WTC11 (cell line): ENCODE measurements around the gene ZNF605. TPM values are rescaled to one million over a fixed set of nuclear protein-coding genes. Genes with fewer than 3 reads are reported as not detected.

Experiments
- ATAC-seq: fragments of 200-7000 bp; cut with Tn5 transposase; 2 replicates; pipeline ENCODE4 v1.10.0; 2021; ENCODE audit warnings: mild to moderate bottlenecking, moderate library complexity
- CTCF ChIA-PET: fragments of 300-600 bp; sonication (Branson Sonifier 250); formaldehyde crosslinking; loops from one replicate; lab custom pipeline; 2021; ENCODE audit warnings: antibody characterized with exemption; lab: Charles Lee
- POLR2A ChIA-PET: fragments of 350-600 bp; sonication (Branson Sonifier 250); formaldehyde crosslinking; loops from one replicate; lab custom pipeline; 2021; ENCODE audit warnings: antibody characterized with exemption; lab: Charles Lee
- DNase-seq: peaks from one replicate; pipeline ENCODE4 v3.0.0; 2021; ENCODE audit warnings: low spot score
- H3K27ac Mint-ChIP-seq: 2 replicates; pipeline ENCODE4 v1.8.0; 2021; ENCODE audit warnings: mixed read lengths
- H3K27me3 Mint-ChIP-seq: 2 replicates; pipeline ENCODE4 v1.8.0; 2021; ENCODE audit warnings: low read depth, mild to moderate bottlenecking, moderate library complexity, mixed read lengths
- H3K36me3 Mint-ChIP-seq: 2 replicates; pipeline ENCODE4 v1.8.0; 2021; ENCODE audit warnings: mixed read lengths
- H3K4me1 Mint-ChIP-seq: 2 replicates; pipeline ENCODE4 v1.8.0; 2022; ENCODE audit warnings: mixed read lengths
- H3K4me3 Mint-ChIP-seq: 2 replicates; pipeline ENCODE4 v1.8.0; 2021; ENCODE audit warnings: mild to moderate bottlenecking, moderate library complexity, mixed read lengths
- H3K9me3 Mint-ChIP-seq: 2 replicates; pipeline ENCODE4 v1.8.0; 2021; ENCODE audit warnings: mixed read lengths
- ELF4 ChIP-seq: sonication (generic); formaldehyde crosslinking; IDR thresholded peaks from 2 replicates; pipeline ENCODE4 v1.8.1; 2022; ENCODE audit warnings: low read depth, mild to moderate bottlenecking, moderate library complexity, missing genetic modification reagents
- GRHL2 ChIP-seq: fragments of 250-450 bp; sonication (Bioruptor Pico); IDR thresholded peaks from 2 replicates; pipeline ENCODE4 v1.8.0; 2022; ENCODE audit warnings: mild to moderate bottlenecking, moderate library complexity; ENCODE audit not compliant: insufficient replicate concordance, severe bottlenecking
- JAZF1 ChIP-seq: fragments of 250-450 bp; sonication (Bioruptor Pico); IDR thresholded peaks from 2 replicates; pipeline ENCODE4 v1.9.0; 2021; ENCODE audit warnings: moderate library complexity, mild to moderate bottlenecking, inconsistent platforms
- MXD4 ChIP-seq: fragments of 250-450 bp; sonication (Bioruptor Pico); IDR thresholded peaks from 2 replicates; pipeline ENCODE4 v1.8.0; 2021; ENCODE audit warnings: mild to moderate bottlenecking, moderate library complexity, borderline replicate concordance
- MYBL2 ChIP-seq: sonication (generic); formaldehyde crosslinking; IDR thresholded peaks from 2 replicates; pipeline ENCODE4 v1.8.1; 2023; ENCODE audit warnings: mild to moderate bottlenecking, moderate library complexity, missing genetic modification reagents
- NR3C1 ChIP-seq: sonication (generic); formaldehyde crosslinking; conservative IDR thresholded peaks from 2 replicates; pipeline ENCODE4 v1.8.1; 2023; ENCODE audit warnings: low read depth, mild to moderate bottlenecking, missing genetic modification reagents
- SMAD3 ChIP-seq: sonication (generic); formaldehyde crosslinking; IDR thresholded peaks from 2 replicates; pipeline ENCODE4 v1.8.0; 2022; ENCODE audit warnings: missing genetic modification reagents, mild to moderate bottlenecking, borderline replicate concordance
- TCF7 ChIP-seq: sonication (generic); formaldehyde crosslinking; IDR thresholded peaks from 2 replicates; pipeline ENCODE4 v1.8.0; 2022; ENCODE audit warnings: mild to moderate bottlenecking, low read depth, missing genetic modification reagents, moderate library complexity
- TP53 ChIP-seq: sonication (generic); formaldehyde crosslinking; IDR thresholded peaks from 2 replicates; pipeline ENCODE4 v1.8.1; 2023; ENCODE audit warnings: mild to moderate bottlenecking, missing genetic modification reagents
- ZNF138 ChIP-seq: sonication (generic); formaldehyde crosslinking; conservative IDR thresholded peaks from 2 replicates; pipeline ENCODE4 v1.8.1; 2022; ENCODE audit warnings: mild to moderate bottlenecking, moderate library complexity, missing genetic modification reagents
- ZNF317 ChIP-seq: sonication (generic); formaldehyde crosslinking; IDR thresholded peaks from 2 replicates; pipeline ENCODE4 v1.8.1; 2023; ENCODE audit warnings: low read depth, mild to moderate bottlenecking, moderate library complexity, missing genetic modification reagents, borderline replicate concordance
- total RNA-seq: library from RNA; stranded (reverse); gene quantifications from 3 replicates; pipeline ENCODE4 v1.2.3, GENCODE V29; 2021
- TF ChIP-seq, protein P1 (sequence below): sonication (generic); formaldehyde crosslinking; IDR thresholded peaks from 2 replicates; pipeline ENCODE4 v1.8.0; 2022; ENCODE audit warnings: mild to moderate bottlenecking, missing genetic modification reagents
- TF ChIP-seq, protein P2 (sequence below): sonication (generic); formaldehyde crosslinking; IDR thresholded peaks from 2 replicates; pipeline ENCODE4 v1.8.1; 2023; ENCODE audit warnings: mild to moderate bottlenecking, missing genetic modification reagents
- TF ChIP-seq, protein P3 (sequence below): sonication (generic); formaldehyde crosslinking; IDR thresholded peaks from 2 replicates; pipeline ENCODE4 v1.8.1; 2023; ENCODE audit warnings: mild to moderate bottlenecking, missing genetic modification reagents
- TF ChIP-seq, protein P4 (sequence below): sonication (generic); formaldehyde crosslinking; conservative IDR thresholded peaks from 2 replicates; pipeline ENCODE4 v1.8.1; 2023; ENCODE audit warnings: mild to moderate bottlenecking, low read depth, missing genetic modification reagents, moderate library complexity
- TF ChIP-seq, protein P5 (sequence below): sonication (generic); formaldehyde crosslinking; IDR thresholded peaks from 2 replicates; pipeline ENCODE4 v1.8.1; 2023; ENCODE audit warnings: mild to moderate bottlenecking, missing genetic modification reagents, borderline replicate concordance
- TF ChIP-seq, protein P6 (sequence below): fragments of 250-450 bp; sonication (Bioruptor Pico); IDR thresholded peaks from 2 replicates; pipeline ENCODE4 v1.9.0; 2021; ENCODE audit warnings: mild to moderate bottlenecking
- TF ChIP-seq, protein P7 (sequence below): sonication (generic); formaldehyde crosslinking; IDR thresholded peaks from 2 replicates; pipeline ENCODE4 v1.8.1; 2023; ENCODE audit warnings: mild to moderate bottlenecking, missing genetic modification reagents, moderate library complexity
- TF ChIP-seq, protein P8 (sequence below): sonication (generic); formaldehyde crosslinking; IDR thresholded peaks from 2 replicates; pipeline ENCODE4 v1.8.0; 2023; ENCODE audit warnings: missing genetic modification reagents, mild to moderate bottlenecking, borderline replicate concordance

ZNF605 gene
- total RNA-seq, 1 experiment from 2014 or later, result 21.1 TPM

DNA sequence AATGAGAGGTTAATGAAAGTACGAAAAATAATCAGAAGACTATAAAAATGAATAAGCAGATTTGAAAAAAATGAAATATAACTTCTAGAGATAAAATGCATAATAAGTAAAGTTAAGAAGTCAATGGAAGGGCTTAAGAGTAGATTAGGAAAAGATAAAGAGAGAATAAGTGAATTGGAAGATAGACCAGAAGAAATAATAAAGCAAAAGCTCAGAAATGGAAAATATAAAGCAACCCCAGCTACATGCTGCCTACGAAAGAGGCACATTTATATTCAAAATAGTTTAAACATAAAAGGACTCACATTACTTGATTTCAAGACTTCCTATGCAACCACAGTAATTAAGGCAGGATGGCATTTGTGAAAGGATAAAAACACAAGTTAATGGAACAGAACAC lies 19.9 kb downstream of the ZNF605 start:
- Mint-ChIP-seq H3K4me1 (no peaks in the 10 kb centered on the region), H3K27me3 (peaks cover 3% of the 10 kb centered on the region; the same call in 1 of the 2 replicates), H3K36me3 (peaks cover 74% of the 10 kb centered on the region), H3K4me3 (no peak overlapping the region), H3K27ac (no peak overlapping the region), H3K9me3 (peaks cover 64% of the 10 kb centered on the region)
- CTCF ChIA-PET, result no interaction called here
- ATAC-seq (no peak), DNase-seq (no peak)
- TF ChIP-seq, protein P1, sequence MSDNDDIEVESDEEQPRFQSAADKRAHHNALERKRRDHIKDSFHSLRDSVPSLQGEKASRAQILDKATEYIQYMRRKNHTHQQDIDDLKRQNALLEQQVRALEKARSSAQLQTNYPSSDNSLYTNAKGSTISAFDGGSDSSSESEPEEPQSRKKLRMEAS (CRISPR knock-in tag), result no peak
- TF ChIP-seq, protein P2, sequence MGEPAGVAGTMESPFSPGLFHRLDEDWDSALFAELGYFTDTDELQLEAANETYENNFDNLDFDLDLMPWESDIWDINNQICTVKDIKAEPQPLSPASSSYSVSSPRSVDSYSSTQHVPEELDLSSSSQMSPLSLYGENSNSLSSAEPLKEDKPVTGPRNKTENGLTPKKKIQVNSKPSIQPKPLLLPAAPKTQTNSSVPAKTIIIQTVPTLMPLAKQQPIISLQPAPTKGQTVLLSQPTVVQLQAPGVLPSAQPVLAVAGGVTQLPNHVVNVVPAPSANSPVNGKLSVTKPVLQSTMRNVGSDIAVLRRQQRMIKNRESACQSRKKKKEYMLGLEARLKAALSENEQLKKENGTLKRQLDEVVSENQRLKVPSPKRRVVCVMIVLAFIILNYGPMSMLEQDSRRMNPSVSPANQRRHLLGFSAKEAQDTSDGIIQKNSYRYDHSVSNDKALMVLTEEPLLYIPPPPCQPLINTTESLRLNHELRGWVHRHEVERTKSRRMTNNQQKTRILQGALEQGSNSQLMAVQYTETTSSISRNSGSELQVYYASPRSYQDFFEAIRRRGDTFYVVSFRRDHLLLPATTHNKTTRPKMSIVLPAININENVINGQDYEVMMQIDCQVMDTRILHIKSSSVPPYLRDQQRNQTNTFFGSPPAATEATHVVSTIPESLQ (CRISPR knock-in tag), result no peak
- TF ChIP-seq, protein P3, sequence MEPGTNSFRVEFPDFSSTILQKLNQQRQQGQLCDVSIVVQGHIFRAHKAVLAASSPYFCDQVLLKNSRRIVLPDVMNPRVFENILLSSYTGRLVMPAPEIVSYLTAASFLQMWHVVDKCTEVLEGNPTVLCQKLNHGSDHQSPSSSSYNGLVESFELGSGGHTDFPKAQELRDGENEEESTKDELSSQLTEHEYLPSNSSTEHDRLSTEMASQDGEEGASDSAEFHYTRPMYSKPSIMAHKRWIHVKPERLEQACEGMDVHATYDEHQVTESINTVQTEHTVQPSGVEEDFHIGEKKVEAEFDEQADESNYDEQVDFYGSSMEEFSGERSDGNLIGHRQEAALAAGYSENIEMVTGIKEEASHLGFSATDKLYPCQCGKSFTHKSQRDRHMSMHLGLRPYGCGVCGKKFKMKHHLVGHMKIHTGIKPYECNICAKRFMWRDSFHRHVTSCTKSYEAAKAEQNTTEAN (CRISPR knock-in tag), result no peak
- TF ChIP-seq NR3C1 (CRISPR knock-in tag) (no peak), TP53 (no peak), ELF4 (CRISPR knock-in tag) (no peak), MXD4 (no peak), TCF7 (CRISPR knock-in tag) (no peak), ZNF317 (no peak)
- TF ChIP-seq, protein P4, sequence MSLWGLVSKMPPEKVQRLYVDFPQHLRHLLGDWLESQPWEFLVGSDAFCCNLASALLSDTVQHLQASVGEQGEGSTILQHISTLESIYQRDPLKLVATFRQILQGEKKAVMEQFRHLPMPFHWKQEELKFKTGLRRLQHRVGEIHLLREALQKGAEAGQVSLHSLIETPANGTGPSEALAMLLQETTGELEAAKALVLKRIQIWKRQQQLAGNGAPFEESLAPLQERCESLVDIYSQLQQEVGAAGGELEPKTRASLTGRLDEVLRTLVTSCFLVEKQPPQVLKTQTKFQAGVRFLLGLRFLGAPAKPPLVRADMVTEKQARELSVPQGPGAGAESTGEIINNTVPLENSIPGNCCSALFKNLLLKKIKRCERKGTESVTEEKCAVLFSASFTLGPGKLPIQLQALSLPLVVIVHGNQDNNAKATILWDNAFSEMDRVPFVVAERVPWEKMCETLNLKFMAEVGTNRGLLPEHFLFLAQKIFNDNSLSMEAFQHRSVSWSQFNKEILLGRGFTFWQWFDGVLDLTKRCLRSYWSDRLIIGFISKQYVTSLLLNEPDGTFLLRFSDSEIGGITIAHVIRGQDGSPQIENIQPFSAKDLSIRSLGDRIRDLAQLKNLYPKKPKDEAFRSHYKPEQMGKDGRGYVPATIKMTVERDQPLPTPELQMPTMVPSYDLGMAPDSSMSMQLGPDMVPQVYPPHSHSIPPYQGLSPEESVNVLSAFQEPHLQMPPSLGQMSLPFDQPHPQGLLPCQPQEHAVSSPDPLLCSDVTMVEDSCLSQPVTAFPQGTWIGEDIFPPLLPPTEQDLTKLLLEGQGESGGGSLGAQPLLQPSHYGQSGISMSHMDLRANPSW (CRISPR knock-in tag), result no peak
- TF ChIP-seq, protein P5, sequence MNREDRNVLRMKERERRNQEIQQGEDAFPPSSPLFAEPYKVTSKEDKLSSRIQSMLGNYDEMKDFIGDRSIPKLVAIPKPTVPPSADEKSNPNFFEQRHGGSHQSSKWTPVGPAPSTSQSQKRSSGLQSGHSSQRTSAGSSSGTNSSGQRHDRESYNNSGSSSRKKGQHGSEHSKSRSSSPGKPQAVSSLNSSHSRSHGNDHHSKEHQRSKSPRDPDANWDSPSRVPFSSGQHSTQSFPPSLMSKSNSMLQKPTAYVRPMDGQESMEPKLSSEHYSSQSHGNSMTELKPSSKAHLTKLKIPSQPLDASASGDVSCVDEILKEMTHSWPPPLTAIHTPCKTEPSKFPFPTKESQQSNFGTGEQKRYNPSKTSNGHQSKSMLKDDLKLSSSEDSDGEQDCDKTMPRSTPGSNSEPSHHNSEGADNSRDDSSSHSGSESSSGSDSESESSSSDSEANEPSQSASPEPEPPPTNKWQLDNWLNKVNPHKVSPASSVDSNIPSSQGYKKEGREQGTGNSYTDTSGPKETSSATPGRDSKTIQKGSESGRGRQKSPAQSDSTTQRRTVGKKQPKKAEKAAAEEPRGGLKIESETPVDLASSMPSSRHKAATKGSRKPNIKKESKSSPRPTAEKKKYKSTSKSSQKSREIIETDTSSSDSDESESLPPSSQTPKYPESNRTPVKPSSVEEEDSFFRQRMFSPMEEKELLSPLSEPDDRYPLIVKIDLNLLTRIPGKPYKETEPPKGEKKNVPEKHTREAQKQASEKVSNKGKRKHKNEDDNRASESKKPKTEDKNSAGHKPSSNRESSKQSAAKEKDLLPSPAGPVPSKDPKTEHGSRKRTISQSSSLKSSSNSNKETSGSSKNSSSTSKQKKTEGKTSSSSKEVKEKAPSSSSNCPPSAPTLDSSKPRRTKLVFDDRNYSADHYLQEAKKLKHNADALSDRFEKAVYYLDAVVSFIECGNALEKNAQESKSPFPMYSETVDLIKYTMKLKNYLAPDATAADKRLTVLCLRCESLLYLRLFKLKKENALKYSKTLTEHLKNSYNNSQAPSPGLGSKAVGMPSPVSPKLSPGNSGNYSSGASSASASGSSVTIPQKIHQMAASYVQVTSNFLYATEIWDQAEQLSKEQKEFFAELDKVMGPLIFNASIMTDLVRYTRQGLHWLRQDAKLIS (CRISPR knock-in tag), result no peak
- TF ChIP-seq, protein P6, sequence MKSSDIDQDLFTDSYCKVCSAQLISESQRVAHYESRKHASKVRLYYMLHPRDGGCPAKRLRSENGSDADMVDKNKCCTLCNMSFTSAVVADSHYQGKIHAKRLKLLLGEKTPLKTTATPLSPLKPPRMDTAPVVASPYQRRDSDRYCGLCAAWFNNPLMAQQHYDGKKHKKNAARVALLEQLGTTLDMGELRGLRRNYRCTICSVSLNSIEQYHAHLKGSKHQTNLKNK, result no peak
- TF ChIP-seq, protein P7, sequence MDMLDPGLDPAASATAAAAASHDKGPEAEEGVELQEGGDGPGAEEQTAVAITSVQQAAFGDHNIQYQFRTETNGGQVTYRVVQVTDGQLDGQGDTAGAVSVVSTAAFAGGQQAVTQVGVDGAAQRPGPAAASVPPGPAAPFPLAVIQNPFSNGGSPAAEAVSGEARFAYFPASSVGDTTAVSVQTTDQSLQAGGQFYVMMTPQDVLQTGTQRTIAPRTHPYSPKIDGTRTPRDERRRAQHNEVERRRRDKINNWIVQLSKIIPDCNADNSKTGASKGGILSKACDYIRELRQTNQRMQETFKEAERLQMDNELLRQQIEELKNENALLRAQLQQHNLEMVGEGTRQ, result no peak
- POLR2A ChIA-PET, result no interaction called here

DNA sequence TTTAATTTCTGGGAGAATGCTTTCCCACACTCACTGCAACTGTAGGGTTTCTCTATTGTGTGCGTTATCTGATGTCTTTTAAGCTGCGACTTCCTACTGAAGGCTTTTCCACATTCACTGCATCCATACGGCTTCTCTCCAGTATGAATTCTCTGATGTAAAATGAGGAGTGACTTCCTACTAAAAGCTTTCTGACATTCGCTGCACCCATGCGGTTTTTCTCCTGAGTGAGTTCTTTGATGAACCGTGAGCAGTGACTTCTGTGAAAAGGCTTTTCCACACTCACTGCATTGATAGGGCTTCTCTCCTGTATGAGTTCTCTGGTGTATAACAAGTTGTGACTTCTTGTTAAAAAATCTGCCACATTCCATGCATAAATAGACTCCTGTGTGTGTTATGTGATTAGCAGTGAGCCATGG lies 29.7 kb downstream of the ZNF605 start:
- H3K36me3 Mint-ChIP-seq, result peaks cover 89% of the 10 kb centered on the region
- DNase-seq, result no peak
- POLR2A ChIA-PET, result no interaction called here
- H3K4me3 Mint-ChIP-seq, result no peak overlapping the region
- CTCF ChIA-PET, result no interaction called here
- no peaks in the 10 kb centered on the region for H3K4me1 Mint-ChIP-seq
- H3K27ac Mint-ChIP-seq, result no peak overlapping the region
- peaks cover 88% of the 10 kb centered on the region for H3K9me3 Mint-ChIP-seq
- peaks cover 21% of the 10 kb centered on the region for H3K27me3 Mint-ChIP-seq
- no peak for ATAC-seq
- no peak for TF ChIP-seq JAZF1 (CRISPR knock-in tag)
- TF ChIP-seq, protein P8, sequence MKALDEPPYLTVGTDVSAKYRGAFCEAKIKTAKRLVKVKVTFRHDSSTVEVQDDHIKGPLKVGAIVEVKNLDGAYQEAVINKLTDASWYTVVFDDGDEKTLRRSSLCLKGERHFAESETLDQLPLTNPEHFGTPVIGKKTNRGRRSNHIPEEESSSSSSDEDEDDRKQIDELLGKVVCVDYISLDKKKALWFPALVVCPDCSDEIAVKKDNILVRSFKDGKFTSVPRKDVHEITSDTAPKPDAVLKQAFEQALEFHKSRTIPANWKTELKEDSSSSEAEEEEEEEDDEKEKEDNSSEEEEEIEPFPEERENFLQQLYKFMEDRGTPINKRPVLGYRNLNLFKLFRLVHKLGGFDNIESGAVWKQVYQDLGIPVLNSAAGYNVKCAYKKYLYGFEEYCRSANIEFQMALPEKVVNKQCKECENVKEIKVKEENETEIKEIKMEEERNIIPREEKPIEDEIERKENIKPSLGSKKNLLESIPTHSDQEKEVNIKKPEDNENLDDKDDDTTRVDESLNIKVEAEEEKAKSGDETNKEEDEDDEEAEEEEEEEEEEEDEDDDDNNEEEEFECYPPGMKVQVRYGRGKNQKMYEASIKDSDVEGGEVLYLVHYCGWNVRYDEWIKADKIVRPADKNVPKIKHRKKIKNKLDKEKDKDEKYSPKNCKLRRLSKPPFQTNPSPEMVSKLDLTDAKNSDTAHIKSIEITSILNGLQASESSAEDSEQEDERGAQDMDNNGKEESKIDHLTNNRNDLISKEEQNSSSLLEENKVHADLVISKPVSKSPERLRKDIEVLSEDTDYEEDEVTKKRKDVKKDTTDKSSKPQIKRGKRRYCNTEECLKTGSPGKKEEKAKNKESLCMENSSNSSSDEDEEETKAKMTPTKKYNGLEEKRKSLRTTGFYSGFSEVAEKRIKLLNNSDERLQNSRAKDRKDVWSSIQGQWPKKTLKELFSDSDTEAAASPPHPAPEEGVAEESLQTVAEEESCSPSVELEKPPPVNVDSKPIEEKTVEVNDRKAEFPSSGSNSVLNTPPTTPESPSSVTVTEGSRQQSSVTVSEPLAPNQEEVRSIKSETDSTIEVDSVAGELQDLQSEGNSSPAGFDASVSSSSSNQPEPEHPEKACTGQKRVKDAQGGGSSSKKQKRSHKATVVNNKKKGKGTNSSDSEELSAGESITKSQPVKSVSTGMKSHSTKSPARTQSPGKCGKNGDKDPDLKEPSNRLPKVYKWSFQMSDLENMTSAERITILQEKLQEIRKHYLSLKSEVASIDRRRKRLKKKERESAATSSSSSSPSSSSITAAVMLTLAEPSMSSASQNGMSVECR, result no peak
- no peak for TF ChIP-seq ZNF138 (CRISPR knock-in tag)
- no peak for TF ChIP-seq GRHL2 (CRISPR knock-in tag)
- TF ChIP-seq MYBL2 (CRISPR knock-in tag), result no peak
- no peak for TF ChIP-seq SMAD3
